AG10803 (cell line): ENCODE results near the gene FADD.

Source experiments
- DNase-seq: peaks from one replicate; pipeline ENCODE4 v3.0.0; 2010; ENCODE audit warnings: low read depth
- H3K4me3 ChIP-seq: 2 replicates; pipeline ENCODE4 v1.5.1; 2011; ENCODE audit warnings: mild to moderate bottlenecking, low read length, control low read depth
- TF ChIP-seq, protein P1 (sequence below): conservative IDR thresholded peaks from 2 replicates; pipeline ENCODE4 v1.5.1; 2011; ENCODE audit warnings: mild to moderate bottlenecking, low read length, control low read depth, inconsistent platforms

FADD gene

GRCh38 chr11:70250876-70251658 is 48.0 kb downstream of the FADD start:
- TF ChIP-seq, protein P1, sequence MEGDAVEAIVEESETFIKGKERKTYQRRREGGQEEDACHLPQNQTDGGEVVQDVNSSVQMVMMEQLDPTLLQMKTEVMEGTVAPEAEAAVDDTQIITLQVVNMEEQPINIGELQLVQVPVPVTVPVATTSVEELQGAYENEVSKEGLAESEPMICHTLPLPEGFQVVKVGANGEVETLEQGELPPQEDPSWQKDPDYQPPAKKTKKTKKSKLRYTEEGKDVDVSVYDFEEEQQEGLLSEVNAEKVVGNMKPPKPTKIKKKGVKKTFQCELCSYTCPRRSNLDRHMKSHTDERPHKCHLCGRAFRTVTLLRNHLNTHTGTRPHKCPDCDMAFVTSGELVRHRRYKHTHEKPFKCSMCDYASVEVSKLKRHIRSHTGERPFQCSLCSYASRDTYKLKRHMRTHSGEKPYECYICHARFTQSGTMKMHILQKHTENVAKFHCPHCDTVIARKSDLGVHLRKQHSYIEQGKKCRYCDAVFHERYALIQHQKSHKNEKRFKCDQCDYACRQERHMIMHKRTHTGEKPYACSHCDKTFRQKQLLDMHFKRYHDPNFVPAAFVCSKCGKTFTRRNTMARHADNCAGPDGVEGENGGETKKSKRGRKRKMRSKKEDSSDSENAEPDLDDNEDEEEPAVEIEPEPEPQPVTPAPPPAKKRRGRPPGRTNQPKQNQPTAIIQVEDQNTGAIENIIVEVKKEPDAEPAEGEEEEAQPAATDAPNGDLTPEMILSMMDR = no peak
- DNase-seq = no peak
- H3K4me3 ChIP-seq = no peak overlapping the region

GRCh38 chr11:70251659-70252321 is 48.7 kb downstream of the FADD start:
- TF ChIP-seq, protein P1 = no peak
- no peak for DNase-seq
- H3K4me3 ChIP-seq = no peak overlapping the region

- DNase-seq = no peak
- TF ChIP-seq, protein P1 = no peak
- H3K4me3 ChIP-seq = no peak overlapping the region
These were observed 49.7 kb downstream of the FADD start for GRCh38 chr11:70252844-70253243.

DNA sequence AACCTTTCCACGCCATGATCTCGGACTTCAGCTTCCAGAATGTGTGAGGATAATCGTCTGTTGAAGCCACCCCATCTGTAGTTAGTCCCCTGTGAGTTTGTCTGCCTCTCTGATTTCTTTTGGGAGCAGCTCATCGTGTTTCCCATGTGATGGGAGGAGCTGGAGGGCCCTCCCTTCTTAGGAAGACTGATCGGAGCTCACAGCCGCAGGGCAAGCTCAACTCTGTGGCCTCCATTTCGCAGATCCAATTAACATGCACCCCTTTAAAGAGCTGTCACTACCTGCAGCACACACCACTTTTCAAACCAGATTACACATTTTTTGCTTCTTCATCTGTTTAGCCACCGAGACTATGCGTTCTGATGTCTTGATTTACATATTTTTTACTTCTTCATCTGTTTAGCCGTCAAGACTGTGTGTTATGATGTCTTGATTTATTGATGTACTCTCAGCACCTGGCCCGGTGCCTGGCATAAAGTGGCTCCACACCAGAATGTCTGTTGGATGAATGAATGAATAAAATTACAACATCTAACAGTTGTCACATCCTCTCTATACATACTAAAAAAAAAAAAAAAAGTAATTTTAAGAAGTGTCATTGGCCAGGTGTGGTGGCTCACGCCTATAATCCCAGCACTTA is 52.5 kb downstream of the FADD start:
- no peak overlapping the region for H3K4me3 ChIP-seq
- no peak for DNase-seq
- TF ChIP-seq, protein P1 = no peak
